OCI-LY7 (cell line): ENCODE data around the gene ENO4.

Experiments used
- EZH2phosphoT487 ChIP-seq: fragments of 200-600 bp; sonication (generic); IDR thresholded peaks from 2 replicates; pipeline ENCODE4 v1.6.1; 2018; ENCODE audit warnings: low read depth, borderline replicate concordance, mild to moderate bottlenecking, mixed run types, antibody characterized with exemption, low read length, moderate library complexity, mixed read lengths
- TF ChIP-seq, protein P1 (sequence below): fragments of 200-600 bp; sonication (generic); conservative IDR thresholded peaks from 2 replicates; pipeline ENCODE4 v1.5.1; 2014; ENCODE audit warnings: mild to moderate bottlenecking, antibody characterized with exemption, low read length, moderate library complexity, mixed read lengths

GRCh38 chr10:116917481-116917880, 68.2 kb downstream of the ENO4 start:
- TF ChIP-seq, protein P1, sequence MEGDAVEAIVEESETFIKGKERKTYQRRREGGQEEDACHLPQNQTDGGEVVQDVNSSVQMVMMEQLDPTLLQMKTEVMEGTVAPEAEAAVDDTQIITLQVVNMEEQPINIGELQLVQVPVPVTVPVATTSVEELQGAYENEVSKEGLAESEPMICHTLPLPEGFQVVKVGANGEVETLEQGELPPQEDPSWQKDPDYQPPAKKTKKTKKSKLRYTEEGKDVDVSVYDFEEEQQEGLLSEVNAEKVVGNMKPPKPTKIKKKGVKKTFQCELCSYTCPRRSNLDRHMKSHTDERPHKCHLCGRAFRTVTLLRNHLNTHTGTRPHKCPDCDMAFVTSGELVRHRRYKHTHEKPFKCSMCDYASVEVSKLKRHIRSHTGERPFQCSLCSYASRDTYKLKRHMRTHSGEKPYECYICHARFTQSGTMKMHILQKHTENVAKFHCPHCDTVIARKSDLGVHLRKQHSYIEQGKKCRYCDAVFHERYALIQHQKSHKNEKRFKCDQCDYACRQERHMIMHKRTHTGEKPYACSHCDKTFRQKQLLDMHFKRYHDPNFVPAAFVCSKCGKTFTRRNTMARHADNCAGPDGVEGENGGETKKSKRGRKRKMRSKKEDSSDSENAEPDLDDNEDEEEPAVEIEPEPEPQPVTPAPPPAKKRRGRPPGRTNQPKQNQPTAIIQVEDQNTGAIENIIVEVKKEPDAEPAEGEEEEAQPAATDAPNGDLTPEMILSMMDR = no peak
- no peak for TF ChIP-seq EZH2phosphoT487
